HG03520 (cell line): ENCODE measurements around the gene AGAP3.

Source experiments
- ATAC-seq: cut with Tn5 transposase; IDR thresholded peaks from one replicate; pipeline ENCODE4 v1.9.1; 2021; ENCODE audit warnings: mild to moderate bottlenecking, moderate library complexity; ENCODE audit not compliant: unreplicated experiment

AGAP3 gene

DNA sequence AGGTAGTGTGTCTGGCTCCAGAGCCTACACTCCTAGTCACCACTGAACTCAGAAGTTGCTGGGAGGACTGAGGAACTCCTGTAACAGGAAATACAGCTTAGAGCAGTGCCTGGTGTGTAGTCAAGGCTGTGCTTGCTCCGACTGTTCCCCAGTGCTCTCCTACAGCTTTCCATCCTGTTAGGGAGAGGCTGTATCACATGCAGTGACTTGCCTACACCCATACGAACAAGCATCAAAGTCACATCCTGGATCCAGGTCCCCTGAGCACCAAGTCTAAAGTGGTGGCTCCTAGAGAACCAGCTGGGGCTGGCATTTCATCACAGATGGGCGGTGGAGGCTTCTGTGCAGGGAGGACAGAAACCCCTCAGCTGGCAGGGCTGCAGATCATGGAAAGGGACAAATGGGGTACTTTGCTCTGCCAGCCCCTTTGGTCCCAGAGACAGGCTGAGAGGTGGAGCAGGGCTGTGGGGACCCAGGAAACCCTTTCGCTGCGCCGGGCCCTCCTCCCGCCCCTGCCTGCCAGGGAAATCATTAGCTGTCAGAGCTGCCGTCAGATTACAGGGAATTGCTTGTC is 93.1 kb downstream of the AGAP3 start:
- no peak for ATAC-seq

DNA sequence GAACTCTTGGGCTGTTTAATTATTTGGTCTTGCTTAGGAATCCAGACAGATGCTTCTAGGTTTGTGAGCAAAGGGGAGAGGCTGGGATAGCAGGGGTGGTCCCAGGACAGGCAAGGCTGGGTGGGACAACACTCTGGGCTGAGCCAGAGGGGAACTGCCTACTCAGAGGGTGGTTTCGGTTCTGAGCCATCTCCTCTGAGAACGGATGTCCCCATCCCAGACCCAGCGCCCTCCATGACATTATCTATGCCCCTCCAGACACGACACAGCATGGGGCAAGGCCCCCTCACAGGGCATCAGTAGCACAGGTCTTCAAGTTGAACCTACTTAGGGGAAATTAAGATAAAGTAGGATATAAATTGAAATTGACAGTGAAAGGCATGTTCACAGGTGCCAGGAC is 93.7 kb downstream of the AGAP3 start:
- ATAC-seq: no peak

- no peak for ATAC-seq
Observed at GRCh38 chr7:151181011-151181431, 94.7 kb downstream of the AGAP3 start.

DNA sequence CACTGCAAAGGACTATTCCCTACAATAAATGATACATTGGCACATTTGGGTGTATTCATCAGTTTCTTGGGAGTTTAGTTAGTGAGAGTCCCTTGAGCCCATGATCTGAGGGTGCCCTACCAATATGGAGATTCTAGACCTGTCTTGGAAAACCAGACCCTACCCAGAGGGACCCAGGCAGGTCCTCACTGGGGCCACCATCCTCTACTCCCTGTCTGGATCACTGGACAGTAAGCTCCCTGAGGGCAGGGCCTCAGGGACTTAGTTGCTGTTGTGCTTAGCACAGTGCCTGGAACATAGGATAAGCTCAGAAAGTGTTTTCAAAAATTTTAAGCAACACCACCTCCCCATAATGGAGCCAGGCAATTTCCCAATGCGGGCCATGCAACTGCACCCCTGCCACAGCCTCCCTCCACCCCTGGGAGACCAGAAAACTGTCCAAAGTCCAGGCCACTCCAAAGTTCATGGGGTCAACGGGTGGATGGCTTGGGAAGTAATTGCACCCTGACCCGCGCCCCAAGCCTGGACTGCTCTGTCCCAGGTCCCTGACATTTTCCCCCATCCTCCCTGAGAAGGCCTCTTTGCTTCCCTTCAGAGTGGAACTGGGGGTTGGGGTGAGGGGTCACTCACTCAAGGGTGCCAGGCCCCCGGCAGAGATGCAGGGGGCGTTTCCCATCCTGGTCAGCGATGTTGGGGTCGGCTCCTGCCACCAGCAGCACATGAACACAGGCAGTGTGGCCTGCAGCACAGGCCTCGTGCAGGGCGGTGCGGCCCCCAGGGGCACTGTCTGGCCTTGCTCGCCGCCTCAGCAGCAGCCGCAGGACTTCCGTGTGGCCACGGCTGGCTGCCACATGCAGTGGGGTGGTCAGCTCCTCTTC is 99.7 kb downstream of the AGAP3 start:
- ATAC-seq: no peak

DNA sequence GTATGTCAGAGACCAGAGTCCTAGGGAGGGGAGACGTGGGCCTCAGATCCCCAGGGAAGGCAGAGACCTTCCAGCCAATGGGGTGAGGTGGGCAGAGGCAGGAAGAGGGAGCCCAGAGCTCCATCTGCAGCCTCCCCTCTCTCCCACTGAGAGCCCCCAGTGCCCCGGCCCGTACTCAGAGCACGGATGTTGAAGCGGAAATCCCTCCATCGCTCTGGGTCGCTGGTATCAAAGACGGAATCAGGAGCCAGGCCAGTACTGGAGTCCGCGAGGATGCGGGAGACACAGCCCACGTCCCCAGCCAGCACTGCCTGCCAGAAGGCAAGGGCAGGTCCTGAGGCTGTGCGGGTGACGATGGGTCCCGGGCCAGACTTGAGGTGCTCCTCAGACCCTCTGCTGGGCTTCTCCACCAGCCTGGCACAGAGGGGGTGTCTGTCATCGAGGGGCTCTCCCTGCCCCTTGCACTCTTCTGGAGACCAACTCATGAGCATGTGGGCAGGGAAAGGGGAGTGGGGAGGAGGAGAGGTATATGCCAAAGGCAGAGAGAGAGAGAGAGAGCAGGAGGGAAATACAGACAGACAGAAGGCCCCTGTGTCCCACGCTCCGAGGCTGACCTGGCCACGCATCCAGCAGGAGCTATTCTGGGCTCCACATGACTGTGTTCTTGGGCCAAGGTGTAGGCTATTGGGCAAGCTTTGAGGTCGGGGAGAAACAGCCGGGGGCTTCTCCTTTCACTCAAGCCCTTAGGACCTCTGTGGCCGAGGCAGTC is 100.5 kb downstream of the AGAP3 start, which contains the start of gene ASB10:
ASB10 (minus strand) TSS at position 611 of the 769 bp plus-strand sequence; CDS start at position 491, 120 bp downstream.
- ATAC-seq: no peak

DNA sequence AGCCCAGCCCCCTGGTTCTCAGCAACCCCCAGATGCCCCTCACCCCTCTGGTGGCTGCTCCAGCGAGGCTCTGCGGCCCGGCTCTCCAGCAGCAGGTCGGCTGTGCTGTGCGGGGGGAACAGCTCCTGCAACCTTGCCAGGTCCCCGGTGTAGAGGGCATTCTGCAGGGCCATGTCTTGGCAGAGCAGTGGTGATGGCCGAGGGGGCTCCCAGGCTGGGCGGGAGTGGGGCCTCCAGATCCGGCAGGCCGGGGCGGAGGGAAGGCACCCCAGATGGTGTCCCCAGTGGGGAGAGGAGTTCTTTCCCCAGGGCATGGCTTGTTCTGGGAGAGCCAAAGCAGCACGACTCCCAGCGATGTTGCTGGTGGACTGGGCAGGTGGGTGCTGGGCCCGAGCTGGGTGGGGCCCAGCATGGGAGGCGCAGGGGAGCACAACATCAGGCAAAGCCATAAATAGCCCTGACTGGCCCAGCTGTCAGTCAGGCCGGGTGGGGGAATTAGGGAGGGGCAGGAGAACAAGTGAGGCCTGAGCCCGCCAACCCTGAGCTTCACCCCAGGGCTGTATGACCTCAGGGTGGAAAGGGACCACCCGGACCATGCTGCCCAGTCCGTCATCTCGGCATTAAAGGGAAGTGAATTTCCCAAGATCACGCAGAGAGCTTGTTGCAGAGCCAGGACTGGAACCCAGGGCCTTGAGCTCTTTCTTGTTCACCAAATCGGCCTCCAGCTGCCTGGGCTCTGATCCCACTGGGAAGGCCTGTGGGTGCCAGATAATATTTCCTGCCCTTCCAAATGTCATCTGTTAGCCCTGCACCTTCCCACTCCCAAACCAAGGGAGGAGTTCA is 101.4 kb downstream of the AGAP3 start:
- no peak for ATAC-seq

- ATAC-seq: no peak
Observed at GRCh38 chr7:151188252-151188542, 101.9 kb downstream of the AGAP3 start.

DNA sequence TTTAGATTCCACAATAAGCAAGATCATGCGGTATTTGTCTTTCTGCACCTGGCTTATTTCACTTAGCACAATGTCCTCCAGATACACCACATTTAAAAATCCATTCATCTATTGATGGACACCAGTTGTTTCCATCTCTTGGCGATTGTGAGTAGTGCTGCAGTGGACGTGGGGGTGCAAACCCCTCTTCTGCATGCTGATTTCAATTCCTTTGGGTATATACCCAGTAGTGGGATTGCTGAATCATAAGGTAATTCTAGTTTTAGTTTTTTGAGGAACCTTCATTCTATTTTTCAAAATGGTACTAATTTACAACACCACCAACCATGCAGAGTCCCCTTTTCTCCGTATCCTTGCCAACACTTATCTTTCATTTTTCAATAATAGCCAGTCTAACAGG is 102.8 kb downstream of the AGAP3 start:
- ATAC-seq: no peak

- no peak for ATAC-seq
Observed at GRCh38 chr7:151191544-151191943, 105.3 kb downstream of the AGAP3 start.

GRCh38 chr7:151192002-151192539 is 105.8 kb downstream of the AGAP3 start:
- ATAC-seq: no peak

GRCh38 chr7:151193203-151193978 is 107.1 kb downstream of the AGAP3 start:
- no peak for ATAC-seq
